ENCODE measurements around the gene RASGRP4. TPM values are rescaled to one million over a fixed set of nuclear protein-coding genes. Genes with fewer than 3 reads are reported as not detected.

RASGRP4 gene
- total RNA-seq, 3 donors from 2014 or later, result 0.66 to 8.8 (median 1.6) TPM

- Histone ChIP-seq H3K4me3 (no peak overlapping the region), H3K4me1 (no peaks in the 10 kb centered on the region), H3K9me3 (no peaks in the 10 kb centered on the region), H3K27ac (no peak overlapping the region), H3K36me3 (no peaks in the 10 kb centered on the region), H3K27me3 (peaks cover 0 to 5% of the 10 kb centered on the region in 2 donors)
- TF ChIP-seq POLR2AphosphoS5 (IDR thresholded peaks at IDR 0.05) (no peak), POLR2A (IDR thresholded peaks at IDR 0.05) (no peak)
- intact Hi-C loops (cut with DNase I; ENCODE audit: low total_unique reads), result no loop called here
- no peak for DNase-seq (ENCODE audit: low spot score in 2 of 2)
Measured at GRCh38 chr19:38458991-38459390, 33.0 kb upstream of the RASGRP4 start.

GRCh38 chr19:38457690-38458405 lies 31.8 kb upstream of the RASGRP4 start:
- no peak for DNase-seq (ENCODE audit: low spot score in 2 of 2)
- Histone ChIP-seq H3K4me1 (no peaks in the 10 kb centered on the region), H3K4me3 (no peak overlapping the region), H3K9me3 (no peaks in the 10 kb centered on the region), H3K27me3 (peaks cover 0 to 5% of the 10 kb centered on the region in 2 donors), H3K36me3 (no peaks in the 10 kb centered on the region), H3K27ac (no peak overlapping the region)
- no peak for TF ChIP-seq POLR2AphosphoS5 (IDR thresholded peaks at IDR 0.05)
- TF ChIP-seq POLR2A (IDR thresholded peaks at IDR 0.05), result no peak
- no peak for TF ChIP-seq CTCF (IDR thresholded peaks at IDR 0.05)
- intact Hi-C loops (cut with DNase I; ENCODE audit: low total_unique reads), result no loop called here

- TF ChIP-seq POLR2A (IDR thresholded peaks at IDR 0.05) (no peak), CTCF (IDR thresholded peaks at IDR 0.05) (no peak)
- H3K36me3 ChIP-seq, result no peaks in the 10 kb centered on the region
- H3K27ac ChIP-seq, result no peak overlapping the region
- no peaks in the 10 kb centered on the region for H3K4me1 ChIP-seq
- no peak for DNase-seq (ENCODE audit: low spot score in 2 of 2)
- intact Hi-C loops (cut with DNase I; ENCODE audit: low total_unique reads), result no loop called here
- no peak overlapping the region for H3K4me3 ChIP-seq
- H3K9me3 ChIP-seq, result no peaks in the 10 kb centered on the region
- H3K27me3 ChIP-seq, result peaks cover 0 to 2% of the 10 kb centered on the region in 2 donors
Measured at GRCh38 chr19:38457202-38457601, 31.2 kb upstream of the RASGRP4 start.

GRCh38 chr19:38455031-38455430 lies 29.0 kb upstream of the RASGRP4 start:
- H3K36me3 ChIP-seq, result no peaks in the 10 kb centered on the region
- intact Hi-C loops (cut with DNase I; ENCODE audit: low total_unique reads), result no loop called here
- no peaks in the 10 kb centered on the region for H3K27me3 ChIP-seq

GRCh38 chr19:38453596-38453995 lies 27.6 kb upstream of the RASGRP4 start:
- Histone ChIP-seq H3K4me3 (no peak overlapping the region), H3K27me3 (no peaks in the 10 kb centered on the region), H3K27ac (no peak overlapping the region), H3K36me3 (no peaks in the 10 kb centered on the region), H3K9me3 (no peaks in the 10 kb centered on the region), H3K4me1 (no peaks in the 10 kb centered on the region)
- no peak for TF ChIP-seq POLR2A (IDR thresholded peaks at IDR 0.05)
- no peak for TF ChIP-seq CTCF (IDR thresholded peaks at IDR 0.05)
- TF ChIP-seq POLR2AphosphoS5 (IDR thresholded peaks at IDR 0.05), result no peak
- intact Hi-C loops (cut with DNase I; ENCODE audit: low total_unique reads), result no loop called here
- DNase-seq (ENCODE audit: low spot score in 2 of 2), result no peak

More at GRCh38 chr19:38455031-38455430, 29.0 kb upstream of the RASGRP4 start:
- H3K27ac ChIP-seq, result no peak overlapping the region
- no peaks in the 10 kb centered on the region for H3K4me1 ChIP-seq
- no peaks in the 10 kb centered on the region for H3K9me3 ChIP-seq
- TF ChIP-seq POLR2AphosphoS5 (IDR thresholded peaks at IDR 0.05), result no peak
- TF ChIP-seq CTCF (IDR thresholded peaks at IDR 0.05), result no peak
- no peak for TF ChIP-seq POLR2A (IDR thresholded peaks at IDR 0.05)
- no peak for DNase-seq (ENCODE audit: low spot score in 2 of 2)
- no peak overlapping the region for H3K4me3 ChIP-seq

All from breast epithelium (tissue), 4 donors.